ENCODE measurements around the gene CYTH1. TPM values are rescaled to one million over a fixed set of nuclear protein-coding genes. Genes with fewer than 3 reads are reported as not detected.
"Not testable (repeated sequence)": the region's sequence is repeated elsewhere in the genome, so short reads cannot be mapped to it uniquely, and the experiment has no call there.

CYTH1 gene
- total RNA-seq, 4 donors from 2014 or later, result 50.0 to 139 (median 83.7) TPM

DNA sequence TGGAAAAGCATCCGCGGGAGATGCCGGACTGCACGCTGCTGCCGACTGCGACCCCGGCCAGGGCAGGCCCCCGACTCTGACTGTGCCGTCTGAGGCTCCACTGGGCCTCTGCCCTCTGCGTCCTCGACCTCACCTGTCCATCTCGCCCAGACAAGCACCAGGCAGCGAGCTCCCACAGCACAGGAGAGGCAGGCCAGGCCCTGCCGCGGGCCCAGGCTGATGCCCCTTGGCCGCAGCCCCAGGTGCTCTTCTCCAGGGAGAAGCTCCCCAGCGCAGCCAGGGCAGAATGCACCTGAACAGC lies 106.8 kb downstream of the CYTH1 start:
- TF ChIP-seq, protein P1, sequence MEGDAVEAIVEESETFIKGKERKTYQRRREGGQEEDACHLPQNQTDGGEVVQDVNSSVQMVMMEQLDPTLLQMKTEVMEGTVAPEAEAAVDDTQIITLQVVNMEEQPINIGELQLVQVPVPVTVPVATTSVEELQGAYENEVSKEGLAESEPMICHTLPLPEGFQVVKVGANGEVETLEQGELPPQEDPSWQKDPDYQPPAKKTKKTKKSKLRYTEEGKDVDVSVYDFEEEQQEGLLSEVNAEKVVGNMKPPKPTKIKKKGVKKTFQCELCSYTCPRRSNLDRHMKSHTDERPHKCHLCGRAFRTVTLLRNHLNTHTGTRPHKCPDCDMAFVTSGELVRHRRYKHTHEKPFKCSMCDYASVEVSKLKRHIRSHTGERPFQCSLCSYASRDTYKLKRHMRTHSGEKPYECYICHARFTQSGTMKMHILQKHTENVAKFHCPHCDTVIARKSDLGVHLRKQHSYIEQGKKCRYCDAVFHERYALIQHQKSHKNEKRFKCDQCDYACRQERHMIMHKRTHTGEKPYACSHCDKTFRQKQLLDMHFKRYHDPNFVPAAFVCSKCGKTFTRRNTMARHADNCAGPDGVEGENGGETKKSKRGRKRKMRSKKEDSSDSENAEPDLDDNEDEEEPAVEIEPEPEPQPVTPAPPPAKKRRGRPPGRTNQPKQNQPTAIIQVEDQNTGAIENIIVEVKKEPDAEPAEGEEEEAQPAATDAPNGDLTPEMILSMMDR (IDR thresholded peaks at IDR 0.05), result no peak
- no peak for DNase-seq (ENCODE audit: low spot score)
- ATAC-seq (ENCODE audit: low FRiP score), result no peak

DNA sequence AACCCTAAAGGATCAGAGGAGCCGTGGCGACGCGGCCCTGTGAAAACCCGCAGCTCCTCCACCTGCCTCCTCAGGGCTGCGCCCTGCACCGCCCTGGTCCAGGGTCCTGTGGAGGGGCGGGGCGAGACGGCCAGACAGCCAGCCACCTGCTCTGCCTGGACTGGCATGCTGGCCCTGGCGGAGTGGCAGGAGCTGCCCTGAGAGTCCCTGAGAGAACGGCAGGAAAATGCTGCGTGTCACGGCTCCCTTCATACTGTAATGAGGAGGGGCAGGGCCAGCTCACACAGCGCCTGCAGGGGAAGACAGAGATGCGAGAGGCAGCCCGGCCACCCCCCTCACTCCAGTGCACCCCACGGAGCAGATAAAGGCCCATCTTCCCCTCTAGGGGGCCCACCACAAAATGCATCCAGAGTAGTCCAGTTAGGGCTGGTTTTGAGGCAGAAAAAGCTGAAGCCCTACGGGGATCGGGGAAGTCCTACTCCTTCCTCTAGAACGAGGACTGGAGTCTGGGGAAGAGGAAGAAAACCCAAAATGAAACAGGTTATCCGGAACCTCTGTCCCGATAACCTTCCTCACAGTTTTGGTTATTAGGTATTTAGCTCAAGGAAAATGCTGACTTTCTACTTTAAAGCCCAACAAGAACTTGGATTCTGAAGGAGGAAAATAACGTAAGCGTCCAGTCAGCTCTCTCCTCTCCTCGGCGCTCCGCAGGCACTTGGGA lies 107.3 kb downstream of the CYTH1 start:
- DNase-seq (ENCODE audit: low spot score) (no peak), ATAC-seq (ENCODE audit: low FRiP score) (no peak)
- TF ChIP-seq, protein P1 (IDR thresholded peaks at IDR 0.05), result no peak

DNA sequence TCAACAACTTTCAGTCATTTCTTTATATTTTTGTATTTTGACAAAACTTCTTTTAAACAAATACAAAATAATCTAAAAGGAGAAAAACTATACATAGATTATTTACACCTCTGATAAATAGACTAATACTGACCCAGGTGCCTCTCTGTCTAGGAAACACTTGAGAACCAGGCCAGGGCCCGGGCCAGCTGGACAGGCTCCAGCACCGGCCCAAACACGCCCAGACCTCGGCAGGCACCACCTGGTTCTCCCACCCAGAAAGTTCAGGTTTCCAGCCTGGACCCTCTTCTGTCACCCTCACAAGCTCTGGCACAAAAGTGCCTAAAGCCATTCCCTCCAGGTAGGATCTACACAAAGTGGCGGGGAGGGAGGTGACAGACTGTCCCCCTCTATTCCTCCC lies 107.9 kb downstream of the CYTH1 start:
- TF ChIP-seq, protein P1 (IDR thresholded peaks at IDR 0.05), result no peak
- ATAC-seq (ENCODE audit: low FRiP score) (no peak), DNase-seq (ENCODE audit: low spot score) (no peak)

DNA sequence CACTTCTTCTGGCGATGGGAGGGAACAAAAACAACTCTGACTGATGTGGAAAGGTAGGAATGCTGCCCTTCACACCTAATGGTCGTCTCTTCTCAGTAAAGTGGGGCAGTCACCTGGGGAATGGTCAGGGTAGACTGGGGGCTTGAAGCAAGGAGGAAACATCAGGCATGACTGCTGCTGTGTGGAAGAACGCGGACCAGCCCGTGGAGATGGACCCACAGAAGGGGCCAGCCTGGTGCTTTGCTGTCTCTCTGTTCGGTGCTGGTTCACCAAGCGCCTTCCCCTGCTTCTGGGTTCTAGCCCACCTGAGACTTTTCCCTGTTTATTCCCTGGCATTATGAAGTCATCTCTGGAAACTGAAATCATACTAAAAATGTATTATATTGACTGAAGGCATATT lies 108.7 kb downstream of the CYTH1 start:
- DNase-seq (ENCODE audit: low spot score) (no peak), ATAC-seq (ENCODE audit: low FRiP score) (no peak)
- TF ChIP-seq, protein P1 (IDR thresholded peaks at IDR 0.05), result no peak

DNA sequence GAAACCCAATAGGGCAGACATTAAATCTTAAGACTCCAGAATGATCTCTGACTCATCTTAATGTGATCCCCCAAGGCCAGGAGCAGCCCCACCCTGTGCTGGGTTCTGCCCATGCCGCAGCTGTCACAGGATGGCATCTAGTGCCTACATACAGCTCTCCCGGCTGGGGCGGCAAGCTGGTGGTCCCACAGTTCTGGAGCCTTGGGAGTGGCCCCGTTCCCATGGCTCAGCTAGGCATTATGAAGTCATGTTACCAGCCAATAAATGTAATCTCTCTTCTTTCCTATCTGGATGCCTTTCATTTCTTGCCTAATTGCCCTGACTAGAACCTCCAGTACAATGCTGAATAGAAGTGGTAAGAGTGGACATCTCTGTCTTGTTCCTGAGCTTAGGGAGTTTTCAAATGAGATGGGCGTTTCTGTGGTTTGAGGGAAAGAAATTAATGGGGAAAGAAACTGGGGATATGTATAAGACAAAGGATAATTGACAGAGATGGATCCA lies 109.2 kb downstream of the CYTH1 start:
- ATAC-seq (ENCODE audit: low FRiP score) (no peak), DNase-seq (ENCODE audit: low spot score) (no peak)

DNA sequence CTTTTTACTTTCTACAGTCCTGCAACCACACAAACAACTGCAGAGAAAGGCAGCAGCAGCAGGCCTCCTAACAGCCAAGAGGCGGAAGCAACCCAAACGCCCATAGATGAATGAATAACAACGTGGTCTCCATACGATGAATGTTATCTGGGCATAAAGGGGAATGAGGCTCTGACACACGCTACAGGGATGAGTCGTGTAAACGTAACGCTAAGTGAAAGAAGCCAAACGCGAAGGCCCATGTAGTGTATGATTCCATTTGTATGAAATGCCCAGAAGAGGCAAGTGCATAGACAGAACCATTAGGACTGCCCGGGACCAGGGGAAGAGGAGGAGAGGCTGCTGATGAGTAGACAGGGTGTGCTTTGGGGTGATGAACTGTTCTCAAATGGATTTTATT lies 110.1 kb downstream of the CYTH1 start:
- DNase-seq (ENCODE audit: low spot score) (no peak), ATAC-seq (ENCODE audit: low FRiP score) (no peak)
- TF ChIP-seq, protein P1 (IDR thresholded peaks at IDR 0.05), result no peak

More for the DNA sequence above, 109.2 kb downstream of the CYTH1 start:
- TF ChIP-seq, protein P1 (IDR thresholded peaks at IDR 0.05), result no peak

DNA sequence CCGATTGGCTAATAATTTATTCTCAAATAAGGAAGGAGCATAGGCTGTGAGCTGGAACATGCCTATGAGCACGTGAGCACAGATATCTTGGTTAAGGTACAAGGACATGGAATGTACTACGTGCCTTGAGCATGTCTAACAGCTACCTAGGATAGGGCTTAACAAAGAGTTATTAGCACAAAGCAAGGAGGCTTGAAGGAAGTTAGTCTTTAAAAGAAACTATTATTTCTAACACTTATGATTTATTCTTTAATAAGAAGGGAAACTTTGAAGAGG lies 110.4 kb downstream of the CYTH1 start:
- not testable (repeated sequence) for DNase-seq (ENCODE audit: low spot score); ATAC-seq (ENCODE audit: low FRiP score)

Measured in omental fat pad (tissue), 4 donors.